GM18508 (cell line): ENCODE measurements around the gene CACNA2D1.

Experiments
- ATAC-seq: cut with Tn5 transposase; IDR thresholded peaks from one replicate; pipeline ENCODE4 v1.9.1; 2021; ENCODE audit warnings: moderate number of reproducible peaks; ENCODE audit not compliant: insufficient read depth, unreplicated experiment

The CACNA2D1 gene

DNA sequence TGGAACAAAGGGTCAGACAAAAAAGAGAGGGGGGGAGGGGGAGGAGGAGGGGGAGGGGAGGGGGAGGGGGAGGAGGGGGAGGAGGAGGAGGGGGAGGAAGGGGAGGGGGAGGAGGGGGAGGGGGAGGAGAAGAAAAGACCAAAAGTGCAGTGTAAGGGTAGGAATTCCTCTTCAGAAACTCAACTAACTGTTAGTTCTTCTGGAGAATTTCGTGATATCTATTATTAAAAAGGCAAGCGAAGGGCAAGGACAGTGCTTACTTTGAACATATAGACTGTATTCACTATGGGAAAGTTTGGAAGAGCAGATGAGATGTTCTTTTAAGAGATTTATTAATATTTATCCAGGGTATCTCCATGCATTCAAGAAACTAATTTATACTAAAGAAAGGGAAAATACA lies 258.1 kb downstream of the CACNA2D1 start:
- ATAC-seq: no peak

DNA sequence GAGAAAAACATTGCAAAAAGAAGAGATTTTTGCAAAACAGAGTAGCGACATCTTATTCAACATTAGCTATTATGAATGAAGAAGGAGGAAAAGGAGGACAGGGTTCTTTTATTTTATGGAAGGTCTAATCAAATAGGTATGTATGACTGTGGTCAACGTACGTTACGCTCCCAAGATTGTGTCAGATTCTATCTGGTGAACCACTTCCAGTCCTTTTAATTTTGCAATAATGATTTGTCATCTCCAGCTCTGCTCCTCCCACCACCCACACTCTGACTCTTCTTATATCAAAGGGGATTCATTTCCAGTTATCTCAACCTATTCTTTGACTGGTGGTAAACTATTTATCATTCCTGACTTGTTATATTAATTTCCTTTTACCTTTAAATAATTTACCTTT lies 259.9 kb downstream of the CACNA2D1 start:
- ATAC-seq: no peak

DNA sequence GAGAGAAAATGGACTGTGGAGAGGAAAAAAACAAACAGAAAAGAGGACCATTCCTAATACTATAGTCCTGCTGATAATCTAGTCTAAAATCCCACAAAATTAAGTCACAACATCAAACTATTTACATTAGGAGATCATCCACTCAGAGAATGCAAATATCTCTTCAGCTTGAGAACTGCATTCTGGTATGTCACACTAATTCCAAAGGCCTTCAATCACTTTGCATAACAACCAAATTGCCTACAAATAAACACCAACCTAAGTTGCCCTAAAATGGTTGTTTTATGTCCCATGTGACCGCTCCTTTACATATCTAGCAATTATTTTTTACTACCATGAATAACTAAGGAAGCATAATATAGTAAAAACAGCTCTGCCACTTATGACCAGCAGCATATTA lies 264.3 kb downstream of the CACNA2D1 start:
- ATAC-seq: no peak

DNA sequence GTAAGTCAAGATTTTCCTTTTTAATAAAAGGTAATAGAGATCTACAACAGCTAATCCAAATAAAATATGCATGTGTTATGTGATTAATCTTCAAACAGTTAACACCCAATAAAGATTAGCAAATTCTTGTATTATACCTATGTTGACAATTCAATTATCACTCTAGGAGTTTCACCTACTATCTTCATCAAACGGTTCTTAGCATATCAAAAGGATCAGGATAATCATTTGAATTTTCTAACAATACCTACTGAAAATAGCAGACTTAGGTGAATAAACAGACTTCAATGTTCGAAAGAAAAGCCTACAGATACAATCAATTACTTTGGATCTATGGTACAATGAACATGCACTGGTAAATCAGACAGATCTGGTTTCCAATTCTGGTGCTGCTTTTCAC lies 268.3 kb downstream of the CACNA2D1 start:
- no peak for ATAC-seq

DNA sequence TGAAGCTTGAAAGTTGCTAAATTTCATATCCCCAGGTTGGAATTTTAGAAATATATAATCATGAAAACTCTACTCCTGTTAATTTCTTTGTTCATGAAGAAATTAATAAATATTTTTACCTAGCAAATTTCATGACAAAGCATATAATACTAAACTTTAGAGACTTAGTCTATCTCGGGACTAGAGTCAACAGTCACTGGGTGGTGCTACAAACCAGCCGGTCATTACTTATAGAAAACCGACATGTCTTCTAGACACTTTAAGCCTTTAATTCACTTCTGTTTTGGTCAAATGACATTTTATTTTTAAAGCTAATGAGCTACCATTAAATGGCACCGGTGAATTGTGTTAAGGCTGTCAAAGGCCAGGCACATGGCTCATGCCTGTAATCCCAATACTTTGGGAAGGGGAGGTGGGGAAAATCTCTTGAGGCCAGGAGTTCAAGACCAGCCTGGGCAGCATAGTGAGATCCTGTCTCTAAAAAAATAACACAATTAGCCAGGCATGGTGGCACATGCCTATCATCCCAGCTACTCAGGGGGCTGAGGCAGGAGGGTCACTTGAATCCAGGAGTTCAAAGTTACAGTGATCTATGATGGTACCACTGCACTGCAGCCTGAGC lies 270.1 kb downstream of the CACNA2D1 start:
- no peak for ATAC-seq

DNA sequence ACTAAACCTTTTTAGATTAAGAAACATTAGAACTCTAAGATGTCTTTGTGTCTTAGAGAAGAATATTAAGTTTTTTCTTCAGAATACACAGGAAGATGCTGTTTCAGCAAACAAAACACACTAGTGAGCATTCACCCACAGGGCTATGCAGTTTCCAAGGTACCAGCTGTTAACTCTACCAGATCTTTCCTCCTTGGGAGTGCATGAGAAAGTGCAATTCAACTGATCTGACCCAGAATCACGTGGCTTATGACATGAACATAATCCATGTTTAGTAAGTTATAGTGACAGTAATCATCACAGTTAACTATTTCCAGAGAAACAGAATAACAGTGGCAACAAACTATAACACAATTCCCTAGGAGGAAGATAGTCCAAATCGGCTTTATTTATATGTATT lies 270.7 kb downstream of the CACNA2D1 start:
- ATAC-seq: no peak

DNA sequence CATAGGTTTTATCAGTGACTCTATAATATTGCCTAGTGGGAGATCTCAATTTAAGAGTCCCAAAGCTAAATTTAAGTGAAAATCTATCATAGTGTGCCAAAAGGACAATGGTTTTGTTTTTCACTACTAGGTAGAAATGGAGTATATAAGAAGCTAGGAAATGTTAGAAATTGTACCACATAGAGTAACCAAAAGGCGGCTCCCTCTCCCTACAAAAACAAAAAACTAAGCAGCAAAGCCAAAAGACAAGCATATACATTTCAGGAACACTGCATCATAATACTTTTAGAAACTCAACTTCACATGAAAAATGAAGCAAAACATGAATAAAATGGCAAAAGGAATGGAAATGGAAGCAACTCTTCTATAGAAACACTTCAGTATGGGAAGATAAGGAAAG lies 271.6 kb downstream of the CACNA2D1 start:
- no peak for ATAC-seq

DNA sequence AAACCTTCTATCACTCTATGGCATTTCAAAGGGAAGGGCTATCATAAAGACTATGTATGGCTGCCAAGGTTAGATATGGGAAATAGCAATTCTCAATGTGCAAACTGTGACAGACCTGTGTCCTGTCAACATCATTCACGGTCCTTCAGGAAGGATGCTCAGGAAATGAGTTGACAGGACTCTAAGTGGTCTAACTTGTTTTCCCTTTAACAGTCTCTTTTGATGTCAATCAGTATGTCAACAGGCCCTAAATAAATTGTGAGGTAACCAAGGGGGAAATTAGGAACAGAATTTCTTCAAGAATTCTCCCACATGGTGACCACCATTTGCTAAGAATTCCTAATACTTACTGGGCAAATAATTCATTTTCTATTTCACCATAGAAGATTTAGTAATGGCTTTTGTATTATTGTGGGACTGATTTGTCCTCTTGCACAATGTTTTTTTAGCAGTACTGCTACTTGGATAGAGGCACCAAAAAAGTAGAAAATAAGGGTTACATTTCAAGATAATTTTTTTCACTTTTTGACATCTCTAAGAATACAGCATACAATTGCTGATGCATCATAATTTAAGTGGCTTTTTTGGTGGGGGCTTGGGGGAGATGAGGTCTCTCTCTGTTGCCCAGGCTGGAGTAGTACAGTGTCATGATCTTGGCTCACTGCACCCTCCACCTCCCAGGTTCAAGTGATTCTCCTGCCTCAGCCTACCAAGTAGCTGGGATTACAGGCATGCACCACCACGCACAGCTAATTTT lies 275.8 kb downstream of the CACNA2D1 start:
- no peak for ATAC-seq

DNA sequence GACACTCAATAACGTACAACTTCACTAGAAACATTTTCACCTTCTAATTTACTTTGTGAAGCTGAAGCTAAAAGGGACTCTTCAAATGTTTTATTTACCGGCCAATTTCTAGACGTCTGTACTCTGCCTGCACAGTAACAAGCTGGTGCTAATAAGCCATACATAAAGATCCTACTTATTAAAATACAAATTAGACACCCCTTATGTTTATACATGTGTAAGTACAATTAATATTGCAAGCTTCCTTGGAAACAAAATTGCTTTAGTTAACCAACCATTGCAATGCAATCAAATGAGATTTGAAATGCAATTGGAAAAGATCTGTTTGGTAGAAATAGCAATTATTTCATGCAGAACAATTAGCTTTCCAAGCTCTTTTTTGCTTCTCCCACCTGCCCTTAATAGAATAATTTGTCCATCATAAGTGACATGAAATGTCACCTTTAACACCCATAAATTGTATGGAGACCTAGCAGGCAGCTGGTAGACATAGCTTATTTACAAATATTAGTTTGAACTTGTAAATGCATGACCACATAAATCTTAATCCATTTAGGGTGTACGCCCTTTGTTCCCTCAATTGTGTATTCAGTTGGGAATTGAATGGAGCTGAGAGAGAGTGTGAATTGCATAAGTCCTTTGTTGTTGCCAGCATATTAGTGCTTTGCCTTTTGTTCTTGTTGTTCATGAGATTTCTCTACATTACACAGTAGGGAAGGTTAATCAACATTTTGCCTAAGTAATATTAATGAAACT lies 277.1 kb downstream of the CACNA2D1 start:
- ATAC-seq: no peak

DNA sequence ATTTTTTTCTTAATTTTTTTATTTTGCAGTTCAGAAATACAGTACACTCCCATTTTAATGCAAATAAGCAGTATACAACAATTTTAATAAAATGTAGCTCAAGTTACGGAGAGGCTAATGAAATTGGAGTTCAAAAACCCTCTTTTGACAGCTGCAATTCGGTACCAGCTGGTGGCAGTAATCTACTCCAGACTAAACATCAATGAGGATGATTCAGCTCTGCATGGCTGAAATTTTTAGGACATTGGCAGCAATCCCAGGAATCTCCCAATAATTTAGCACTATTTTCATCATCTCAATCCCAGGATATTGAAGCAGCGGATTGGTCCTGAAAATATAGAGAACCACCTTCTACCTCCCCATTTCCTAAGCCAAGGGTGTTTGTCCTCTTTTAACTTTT lies 278.8 kb downstream of the CACNA2D1 start:
- ATAC-seq: no peak

DNA sequence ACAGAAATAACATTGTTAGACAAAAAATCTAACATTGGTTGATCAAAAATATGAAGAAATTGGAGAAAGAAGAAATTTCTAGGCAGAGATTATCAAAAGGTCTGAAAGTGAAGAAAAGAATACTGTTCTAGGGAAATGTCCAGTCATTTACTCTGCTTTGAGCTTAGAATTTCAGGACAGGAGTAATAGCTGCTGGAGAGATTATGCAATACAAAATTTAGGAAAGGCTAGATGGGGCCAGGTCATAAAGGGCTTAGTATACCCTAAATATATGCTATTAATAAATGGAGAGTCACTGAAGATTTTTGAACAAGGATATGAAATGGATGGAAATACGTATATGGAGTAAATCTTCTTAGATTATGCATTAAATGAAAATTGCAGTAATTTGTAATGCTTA lies 279.2 kb downstream of the CACNA2D1 start:
- ATAC-seq: no peak

DNA sequence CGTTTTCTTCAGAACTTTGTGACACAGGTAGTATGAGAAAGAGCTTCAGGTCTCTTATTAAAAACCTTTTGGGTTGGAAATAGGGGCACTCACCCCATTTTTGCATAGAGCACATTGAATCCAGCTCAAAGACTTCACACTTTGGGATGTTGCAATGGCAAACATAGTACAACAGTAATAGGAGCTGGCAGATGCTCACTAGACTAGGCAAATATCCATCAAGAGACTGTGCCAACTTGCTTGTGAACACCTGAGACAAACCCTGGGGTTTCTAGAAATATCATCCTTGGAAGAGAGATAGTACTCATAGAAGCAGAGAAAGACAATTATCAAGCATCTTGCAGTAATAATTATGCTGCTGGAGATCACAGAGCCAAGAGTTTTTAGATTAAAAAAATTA lies 280.0 kb downstream of the CACNA2D1 start:
- ATAC-seq: no peak

DNA sequence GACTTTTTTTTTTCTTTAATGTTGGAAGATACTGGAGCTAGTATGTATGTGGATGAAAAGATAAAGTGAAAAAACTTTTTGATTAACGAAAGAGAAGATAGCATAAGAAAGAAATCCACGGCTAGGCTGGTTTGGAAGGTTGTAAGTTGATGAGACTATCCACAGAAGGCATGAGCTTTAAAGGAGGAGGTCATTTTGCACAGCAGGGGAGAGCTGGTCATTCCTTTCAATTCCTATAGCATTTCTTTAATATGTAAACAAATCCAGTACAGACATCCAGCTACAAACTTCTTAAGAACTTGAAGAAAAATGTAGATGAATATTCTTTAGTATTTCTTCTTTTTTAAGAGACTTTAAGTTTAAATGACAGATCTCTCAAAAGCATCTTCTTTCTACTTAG lies 281.3 kb downstream of the CACNA2D1 start:
- no peak for ATAC-seq

DNA sequence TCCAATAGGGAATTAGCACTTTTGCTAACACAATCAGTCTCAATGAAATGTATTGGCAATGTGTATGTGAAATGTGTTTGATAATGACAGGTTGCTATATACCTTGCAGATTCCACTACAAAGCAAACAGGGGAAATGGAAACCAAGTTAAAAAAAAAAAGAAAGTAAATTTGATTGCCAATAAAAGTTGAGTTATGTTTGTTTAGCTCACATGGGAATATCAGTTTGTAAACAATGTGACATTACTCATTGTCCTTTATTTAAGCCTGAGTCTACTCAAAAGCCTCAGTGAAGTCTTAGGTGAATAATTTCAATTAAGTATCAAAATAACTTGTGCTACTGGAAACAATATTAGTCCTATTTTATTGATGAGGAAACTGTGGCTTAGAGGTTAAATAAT lies 285.2 kb downstream of the CACNA2D1 start:
- no peak for ATAC-seq

DNA sequence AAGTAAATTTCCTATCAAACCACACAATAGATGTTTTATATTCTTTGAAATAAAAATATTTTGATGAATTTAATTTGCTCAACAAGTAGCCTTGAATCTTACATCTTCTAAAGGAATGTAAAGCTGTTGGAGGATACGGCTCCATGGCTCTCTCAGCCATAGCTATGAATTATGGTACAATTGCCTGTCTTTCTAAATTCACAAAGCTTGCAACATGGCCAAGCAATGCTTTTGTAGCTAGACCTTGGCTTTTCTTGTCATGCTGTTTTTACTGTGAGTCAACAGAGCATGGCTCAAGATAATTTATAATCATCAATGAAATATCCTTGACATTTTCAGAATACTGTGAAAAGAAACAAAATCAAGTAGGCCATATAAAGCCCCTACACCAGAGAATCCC lies 286.7 kb downstream of the CACNA2D1 start:
- no peak for ATAC-seq

DNA sequence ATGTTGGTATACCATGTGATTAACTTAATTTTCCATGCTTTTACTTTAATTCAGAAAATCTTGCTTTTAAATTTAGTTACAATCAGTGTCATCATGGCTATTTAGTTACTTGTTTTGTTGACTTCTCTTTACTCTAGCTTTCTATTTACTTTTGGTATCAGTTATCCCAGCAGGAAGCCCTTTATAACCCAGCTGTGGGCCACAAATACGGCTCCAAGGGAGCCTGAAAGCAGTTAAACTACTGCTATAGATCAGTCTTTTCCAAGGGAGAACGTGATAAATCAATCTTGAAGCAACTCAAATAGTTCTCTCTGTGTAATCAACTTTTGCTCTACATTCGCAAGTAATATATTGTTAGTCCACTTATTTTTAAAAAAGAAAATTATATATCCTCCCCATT lies 287.4 kb downstream of the CACNA2D1 start:
- no peak for ATAC-seq

DNA sequence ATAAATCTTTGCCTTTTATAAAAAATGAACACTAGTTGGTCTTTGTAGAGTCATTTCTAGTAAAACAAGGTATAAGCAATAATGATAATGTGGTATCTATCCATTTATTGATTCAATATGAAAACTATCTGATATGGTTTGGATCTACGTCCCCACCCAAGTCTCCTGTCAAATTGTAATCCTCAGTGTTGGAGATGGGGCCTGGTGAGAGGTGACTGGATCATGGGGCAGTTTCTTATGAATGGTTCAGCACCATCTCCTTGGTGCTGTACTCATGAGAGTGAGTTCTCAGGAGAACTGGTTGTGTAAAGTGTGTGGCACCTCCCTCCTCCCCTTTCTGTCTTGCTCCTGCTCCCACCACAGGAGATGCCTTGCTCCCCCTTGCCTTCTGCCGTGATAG lies 288.8 kb downstream of the CACNA2D1 start:
- no peak for ATAC-seq

DNA sequence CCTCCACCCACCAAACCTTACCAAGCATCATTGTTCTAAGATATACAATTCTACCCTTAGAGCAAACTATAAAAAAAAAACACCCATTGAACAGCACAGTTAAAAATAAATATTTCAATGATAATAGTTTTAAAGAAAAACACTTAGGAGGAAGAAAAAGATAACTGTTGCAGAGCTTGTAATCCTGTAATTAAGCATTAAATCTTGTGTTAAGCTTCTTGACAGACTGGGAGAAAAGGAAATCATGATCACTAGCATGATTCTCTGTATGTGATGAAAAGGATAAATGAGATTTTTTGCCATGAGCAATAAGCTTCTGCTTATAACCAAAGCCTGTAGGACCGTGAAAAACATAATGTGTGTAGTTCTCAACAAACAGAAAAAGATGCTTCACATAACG lies 289.8 kb downstream of the CACNA2D1 start:
- ATAC-seq: no peak

DNA sequence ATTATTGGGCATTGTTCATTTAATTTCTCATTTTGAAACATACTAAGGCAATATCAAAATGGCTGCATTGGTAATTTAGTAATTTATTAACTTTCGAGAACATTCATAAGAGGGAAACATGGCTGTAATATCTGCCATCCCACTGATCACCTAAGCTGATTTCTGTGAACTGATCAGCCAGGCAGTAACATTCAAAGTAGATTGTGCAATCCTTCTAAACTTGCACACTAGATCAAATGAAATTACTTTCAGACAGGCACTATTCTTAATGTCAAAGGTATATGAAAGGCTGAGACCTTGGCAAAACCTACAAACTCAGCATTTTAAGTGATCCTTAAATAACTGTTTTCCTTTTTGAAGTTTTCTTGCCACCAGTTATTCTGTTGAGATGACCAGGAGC lies 290.7 kb downstream of the CACNA2D1 start:
- ATAC-seq: no peak

DNA sequence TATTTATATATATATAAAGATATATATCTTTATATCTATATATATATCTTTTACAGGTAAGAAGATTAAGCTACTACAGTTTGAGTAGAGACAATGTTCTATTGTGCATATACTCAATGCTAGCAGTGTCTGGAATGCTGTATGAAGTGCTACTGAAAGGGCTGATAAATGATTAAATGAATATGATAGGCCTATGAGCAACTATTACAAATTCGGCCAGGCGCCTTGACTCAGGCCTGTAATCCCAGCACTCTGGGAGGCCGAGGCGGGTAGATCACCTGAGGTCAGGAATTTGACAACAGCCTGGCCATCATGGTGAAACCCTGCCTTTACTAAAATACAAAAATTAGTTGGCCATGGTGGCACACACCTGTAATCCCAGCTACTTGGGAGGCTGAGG lies 297.1 kb downstream of the CACNA2D1 start:
- no peak for ATAC-seq

DNA sequence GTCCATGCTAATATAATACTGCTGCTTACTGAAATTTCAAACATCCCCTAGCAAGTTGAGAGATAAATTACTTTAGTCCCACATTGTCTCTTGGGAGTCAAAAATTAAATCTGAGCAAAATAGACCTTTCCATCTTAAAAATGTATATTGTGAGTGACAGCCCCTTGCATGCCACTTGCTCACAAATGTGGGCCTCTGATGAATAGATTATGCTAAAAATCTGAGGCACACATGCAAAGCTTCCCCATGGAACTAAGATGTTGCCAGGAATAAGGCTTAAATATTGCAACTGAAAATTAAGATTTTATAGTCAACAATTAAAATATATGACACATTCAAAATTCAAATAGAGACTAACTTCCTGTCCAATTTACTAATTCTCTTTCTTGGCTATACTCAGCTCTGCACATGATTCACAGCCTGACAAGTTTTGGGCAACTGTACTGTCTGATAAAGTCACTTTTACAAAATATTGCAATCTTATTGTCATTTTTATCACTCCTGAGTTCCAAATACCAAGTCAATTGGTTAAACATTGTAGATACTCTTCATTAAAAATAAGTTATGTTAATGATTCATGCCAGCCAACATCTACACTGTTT lies 301.2 kb downstream of the CACNA2D1 start:
- ATAC-seq: no peak
